Ramos (cell line): ENCODE measurements around the gene ZNF275.
"Not testable (repeated sequence)": the region's sequence is repeated elsewhere in the genome, so short reads cannot be mapped to it uniquely, and the experiment has no call there.

Source experiments
- in situ Hi-C: fragments of 300-500 bp; cut with MboI; formaldehyde crosslinking; loops from one replicate; pipeline ENCODE4 v1.14.3; 2022; ENCODE audit warnings: low sequenced_read_pairs; ENCODE audit not compliant: unreplicated experiment

Gene ZNF275

DNA sequence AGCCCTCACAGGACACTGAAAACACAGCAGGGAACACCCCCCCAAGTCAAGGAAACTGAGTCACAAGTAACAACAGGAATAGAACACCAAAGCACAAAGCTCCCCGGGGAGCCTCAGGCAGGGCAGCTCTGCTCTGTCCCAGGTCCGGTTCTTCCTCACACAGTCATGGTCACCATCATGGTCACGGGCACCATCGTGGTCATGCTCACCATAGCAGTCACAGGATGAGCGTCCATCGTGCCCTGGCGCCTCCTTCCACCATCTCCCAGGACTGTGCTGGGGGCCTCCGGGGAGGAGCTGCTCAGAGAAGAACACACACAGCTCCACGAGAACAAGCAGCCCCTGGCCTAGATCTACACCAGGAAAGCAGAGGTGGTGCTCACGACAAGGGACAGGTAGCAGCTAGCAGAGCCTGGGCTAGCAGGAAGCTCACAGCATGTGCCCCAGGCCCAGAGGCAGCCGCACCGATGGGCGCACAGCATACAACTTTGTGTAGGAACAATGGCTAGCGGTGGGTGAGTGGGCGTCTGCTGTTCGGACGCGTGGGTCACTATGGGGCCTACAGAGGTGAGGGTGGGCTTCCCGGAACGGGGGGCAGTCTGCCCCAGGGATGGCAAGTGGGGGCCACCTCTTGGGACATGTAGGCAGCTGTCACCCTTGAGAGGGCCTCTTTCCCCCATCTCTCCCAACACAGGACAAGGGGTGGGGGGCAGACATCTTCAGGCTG is 15.8 kb upstream of the ZNF275 start:
- in situ Hi-C loops, result no loop called here

DNA sequence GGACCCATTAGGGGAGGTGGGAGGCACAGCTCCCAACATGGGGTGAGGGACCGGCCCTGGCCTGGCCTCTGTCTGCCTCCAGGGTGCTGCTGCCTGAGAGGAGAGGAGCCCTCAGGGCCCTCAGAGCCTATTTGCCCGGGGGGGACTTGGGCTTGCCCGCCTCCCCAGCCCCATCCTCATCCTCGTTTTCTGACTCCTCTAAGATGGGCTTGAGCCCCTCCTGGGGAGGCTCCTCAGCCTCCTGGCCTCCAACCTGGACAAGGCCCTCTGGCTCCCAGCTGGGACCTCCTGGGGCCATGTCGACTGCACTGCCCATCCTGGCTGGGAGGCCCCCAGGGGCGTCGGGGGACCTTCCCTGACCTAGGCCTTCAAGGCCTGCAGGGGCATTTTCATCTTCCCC is 15.1 kb upstream of the ZNF275 start:
- in situ Hi-C loops, result no loop called here

DNA sequence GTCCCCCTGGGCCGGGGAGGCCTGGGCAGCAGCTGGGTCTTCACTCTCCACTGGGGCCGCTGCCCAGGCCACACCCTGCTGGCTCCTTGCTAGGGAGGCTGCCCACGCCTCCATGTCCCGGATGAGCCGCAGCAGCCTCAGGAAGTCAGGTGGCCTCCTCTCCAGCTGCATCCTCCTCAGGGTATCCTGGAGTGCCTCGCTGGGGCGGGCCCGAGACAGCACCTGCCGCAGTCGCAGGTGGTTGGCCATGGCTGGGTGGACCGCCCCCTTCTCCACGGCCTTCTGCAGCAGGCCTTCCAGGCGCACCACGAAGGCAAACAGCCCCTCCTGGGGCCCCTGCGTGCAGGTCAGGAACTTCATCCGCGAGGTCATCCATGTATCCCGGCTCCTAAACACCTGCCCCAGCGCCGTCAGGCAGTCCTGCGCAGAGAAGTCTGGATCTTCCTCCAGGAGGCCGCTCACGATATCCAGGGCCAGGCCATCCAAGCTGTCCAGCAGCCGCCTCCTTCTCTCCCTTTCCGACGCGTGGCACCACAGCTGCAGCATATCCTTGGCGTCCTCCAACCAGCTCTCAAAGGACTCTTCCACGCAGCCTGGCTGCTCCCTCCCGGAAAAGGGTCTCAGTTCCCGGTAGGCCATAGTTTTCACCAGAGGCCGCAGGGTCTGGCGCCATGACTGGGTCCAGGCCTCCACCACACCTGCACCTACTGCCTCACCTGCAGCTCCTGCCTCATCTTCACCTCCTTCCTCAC is 14.5 kb upstream of the ZNF275 start:
- in situ Hi-C loops, result no loop called here

DNA sequence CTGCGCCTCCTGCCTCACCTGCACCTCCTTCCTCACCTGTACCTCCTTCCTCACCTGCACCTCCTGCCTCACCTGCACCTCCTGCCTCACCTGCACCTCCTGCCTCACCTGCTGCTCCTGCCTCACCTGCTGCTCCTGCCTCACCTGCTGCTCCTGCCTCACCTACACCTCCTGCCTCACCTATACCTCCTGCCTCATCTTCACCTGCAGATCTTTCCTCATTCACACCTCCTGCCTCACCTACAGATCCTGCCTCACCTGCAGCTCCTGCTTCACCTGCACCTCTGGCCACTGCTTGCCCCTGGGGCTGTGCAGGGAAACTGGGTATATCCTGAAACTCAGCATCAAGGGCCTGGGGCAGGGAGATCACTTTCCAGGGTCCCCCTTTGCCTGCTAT is 13.9 kb upstream of the ZNF275 start:
- in situ Hi-C loops, result not testable (repeated sequence)

DNA sequence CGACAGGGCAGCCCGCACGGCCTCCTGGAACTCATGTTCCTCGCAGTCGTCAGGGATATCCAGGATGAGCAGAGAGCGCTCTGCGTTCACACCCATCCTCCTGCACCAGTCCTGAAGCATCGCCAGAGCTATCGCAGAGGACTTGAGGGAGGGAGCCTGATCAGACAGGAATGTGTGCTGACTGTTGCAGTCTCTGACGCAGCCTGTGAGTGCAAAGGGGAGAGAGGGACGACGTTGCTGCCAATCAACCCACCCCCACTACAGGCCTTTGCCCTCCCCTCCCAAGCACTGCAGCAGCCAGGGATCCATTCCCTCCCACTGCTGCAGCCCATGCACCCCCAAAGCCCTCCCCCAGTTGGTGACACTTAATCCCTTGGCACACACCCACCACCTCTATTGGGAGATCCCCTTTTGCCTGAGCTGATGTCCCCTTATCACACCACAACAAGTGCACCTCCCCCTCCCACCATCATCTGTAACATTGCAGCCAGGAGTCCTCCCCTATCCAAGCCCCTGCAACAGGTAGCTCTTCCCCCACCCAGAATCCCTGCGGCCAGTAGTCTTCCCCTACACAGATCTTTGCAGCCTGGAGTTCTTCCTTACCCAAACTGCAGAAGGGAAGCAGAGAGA is 13.3 kb upstream of the ZNF275 start:
- in situ Hi-C loops, result no loop called here

DNA sequence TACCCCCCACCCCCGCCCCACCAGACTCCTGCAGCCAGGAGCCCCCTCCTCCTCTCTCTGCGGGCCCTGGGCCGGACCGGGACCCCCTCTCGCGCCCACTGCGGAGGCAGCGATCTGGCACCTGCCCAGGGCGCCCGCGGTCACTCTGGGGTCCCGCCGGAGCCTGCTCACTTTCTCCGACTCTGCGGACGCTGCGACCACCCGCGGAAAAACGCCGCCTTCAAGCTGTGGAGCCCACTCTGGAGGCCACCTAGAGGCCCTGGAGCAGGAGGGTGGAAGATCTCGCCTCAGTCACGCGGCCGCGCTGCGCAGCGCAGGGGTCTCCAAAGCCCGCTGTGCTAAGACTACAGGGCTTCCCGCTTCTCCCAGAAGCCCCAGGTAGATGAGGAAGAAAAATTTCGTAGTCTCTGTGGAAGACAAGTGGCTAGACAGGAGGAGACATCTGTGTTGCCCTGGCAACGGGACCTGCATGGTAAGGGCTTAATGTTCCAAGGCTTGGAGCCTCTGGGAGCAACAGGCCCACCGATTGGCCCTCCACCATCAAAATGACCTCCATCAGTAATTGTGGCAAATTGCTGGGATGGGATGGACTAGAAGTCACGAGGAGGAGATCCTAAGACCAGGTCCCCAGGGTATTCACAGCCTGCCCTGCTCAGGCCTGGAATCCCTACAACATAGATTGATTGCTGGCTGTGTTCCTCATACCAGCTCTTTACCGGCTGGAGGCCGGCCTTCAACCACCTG is 12.4 kb upstream of the ZNF275 start, which contains the start of gene PNMA6F:
Gene PNMA6F, minus strand, starts transcription at position 387 of the 744 bp plus-strand sequence. CDS start 1,093 bp downstream, outside the sequence.
- in situ Hi-C loops, result no loop called here

DNA sequence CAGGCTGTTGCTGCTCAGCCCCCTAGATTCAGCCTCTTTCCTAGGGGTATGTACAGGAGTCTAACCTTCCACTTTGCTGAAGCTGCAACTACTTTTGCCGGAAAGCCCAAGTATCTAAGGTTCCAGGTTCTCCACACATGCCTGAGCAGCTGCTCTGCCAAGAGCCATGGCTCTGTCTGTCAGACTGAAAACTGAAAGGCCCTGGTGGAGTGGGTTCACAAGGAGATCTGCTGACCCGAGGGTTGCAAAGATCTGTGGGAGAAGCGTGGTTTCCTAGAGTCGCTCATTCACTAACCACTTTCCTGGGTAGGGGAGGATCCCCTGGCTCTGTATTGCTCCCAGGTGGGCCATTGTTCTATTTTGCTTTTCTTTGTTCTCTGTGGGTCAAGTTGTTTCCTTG is 6.4 kb upstream of the ZNF275 start:
- in situ Hi-C loops, result no loop called here

DNA sequence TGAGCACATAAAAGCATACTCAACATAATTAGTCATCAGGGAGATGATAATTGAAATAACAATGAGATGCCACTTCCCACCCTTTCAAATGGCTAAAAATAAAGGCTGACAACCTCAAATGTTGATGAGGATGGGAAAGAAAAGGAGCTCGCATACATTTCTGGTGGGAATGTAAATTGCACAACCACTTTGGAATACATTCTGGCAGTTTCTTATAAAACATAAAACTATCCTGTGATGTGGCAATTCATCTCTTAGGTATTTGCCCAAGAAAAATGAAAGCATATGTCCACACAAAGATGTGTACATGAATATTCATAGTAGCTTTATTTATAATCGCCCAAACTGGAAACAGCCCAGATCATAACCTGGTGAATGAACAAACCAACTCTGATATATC is 687 bp upstream of the ZNF275 start:
- in situ Hi-C loops, result no loop called here

DNA sequence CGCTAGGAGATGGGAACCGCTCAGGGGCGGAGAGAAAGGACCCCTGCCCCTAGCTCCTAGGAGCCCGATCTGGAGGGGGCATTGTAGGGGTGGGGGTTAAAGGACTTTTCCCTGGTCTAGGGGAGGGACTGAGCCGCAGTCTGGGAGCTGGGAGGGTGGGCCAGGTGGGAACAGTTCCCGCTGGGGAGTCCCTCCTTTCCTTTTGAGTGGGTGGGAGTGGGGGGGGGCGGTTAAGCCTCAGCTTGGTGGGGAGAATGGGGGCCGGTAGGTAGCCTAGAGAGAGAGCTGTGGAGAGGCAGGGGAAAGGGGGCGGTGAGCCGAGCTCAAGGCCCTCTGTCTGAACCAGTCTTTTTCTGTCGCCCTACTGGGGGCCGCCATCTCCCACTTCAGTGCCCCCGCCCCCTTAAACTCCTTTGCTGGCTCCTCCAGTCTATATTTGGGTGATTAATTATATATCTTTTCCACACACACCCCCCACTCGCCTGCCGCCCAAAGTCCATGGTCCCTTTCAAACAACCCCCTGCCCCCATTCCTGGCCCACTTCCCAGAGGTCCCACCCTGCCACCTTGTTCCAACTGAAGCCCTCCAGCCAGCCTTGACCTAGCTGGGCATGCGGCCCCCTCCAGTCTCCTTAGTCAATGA is 822 bp downstream of the ZNF275 start:
- in situ Hi-C loops, result no loop called here

DNA sequence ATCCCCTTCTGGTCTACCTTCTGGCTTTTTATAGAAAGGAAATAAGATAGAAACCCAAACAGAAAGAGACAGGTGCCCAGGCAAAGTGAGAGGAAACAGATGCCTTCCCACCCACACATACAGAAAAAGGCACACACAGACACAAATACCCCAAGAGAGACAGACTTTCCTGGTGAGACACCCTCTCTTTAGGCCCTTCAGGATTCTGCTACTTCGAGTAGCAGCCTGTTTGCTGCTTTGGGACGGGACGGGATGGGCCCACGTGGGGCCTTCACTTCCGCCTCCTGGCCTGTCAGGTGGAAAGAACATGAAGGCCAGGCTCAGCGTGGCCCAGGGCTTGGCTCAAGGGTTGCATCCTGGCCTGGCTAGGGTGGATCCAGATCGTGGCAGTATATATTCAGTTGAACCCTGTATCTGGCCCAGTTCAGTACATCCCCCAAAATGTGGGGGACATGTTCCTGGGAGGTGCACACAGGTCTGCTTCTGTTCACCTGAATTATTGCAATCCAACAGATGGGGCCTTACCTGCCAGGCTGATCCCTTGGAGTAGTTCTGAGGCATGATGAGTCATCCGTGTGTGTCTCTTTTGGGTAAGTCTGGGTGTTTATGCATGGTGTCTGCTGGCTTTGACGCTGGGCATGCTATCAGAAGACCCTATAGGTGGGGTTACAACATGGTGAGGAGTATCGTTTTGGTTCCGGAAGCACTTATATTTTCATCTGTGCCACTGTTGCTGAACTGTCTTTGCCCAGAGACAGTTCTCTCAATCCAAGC is 2.4 kb downstream of the ZNF275 start:
- in situ Hi-C loops, result no loop called here

DNA sequence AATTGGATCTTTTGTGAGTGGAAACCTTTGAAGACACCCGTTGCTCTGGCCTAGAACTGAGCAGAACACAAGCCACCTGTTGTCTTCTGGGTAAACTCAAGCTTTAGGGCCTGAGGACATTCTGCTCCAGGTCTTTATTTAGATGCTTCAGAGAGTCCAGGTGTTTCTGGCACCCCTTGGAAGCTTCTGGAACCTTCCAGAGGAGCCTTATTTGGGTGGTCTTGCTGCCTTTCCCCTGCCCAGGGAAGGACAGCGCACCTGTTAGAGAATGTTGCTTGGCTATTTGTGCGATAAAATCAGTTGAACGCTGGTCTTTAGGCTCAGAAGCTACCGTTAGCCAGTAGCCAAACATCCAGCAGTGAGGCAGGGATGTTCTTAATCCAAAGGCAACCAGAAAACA is 3.0 kb downstream of the ZNF275 start:
- in situ Hi-C loops, result no loop called here

DNA sequence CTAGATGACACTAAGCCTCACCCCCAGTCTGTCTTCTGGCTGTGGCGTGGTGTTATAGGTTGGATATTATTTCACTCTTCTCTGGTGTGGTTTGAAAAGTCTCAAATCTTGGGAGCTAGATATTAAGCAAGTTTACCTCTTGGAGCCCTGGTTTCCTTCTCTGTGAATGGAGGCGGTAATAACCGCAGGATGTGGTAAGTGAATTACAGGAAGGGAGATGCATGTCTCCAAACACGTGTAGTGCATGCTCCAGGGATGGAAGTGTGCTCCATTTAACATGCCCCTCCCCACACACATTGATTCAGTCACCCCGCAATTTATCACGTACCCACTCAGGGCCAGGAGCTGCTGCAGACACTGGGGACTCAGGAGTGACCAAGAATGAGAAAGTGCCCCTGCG is 4.9 kb downstream of the ZNF275 start:
- in situ Hi-C loops, result no loop called here

DNA sequence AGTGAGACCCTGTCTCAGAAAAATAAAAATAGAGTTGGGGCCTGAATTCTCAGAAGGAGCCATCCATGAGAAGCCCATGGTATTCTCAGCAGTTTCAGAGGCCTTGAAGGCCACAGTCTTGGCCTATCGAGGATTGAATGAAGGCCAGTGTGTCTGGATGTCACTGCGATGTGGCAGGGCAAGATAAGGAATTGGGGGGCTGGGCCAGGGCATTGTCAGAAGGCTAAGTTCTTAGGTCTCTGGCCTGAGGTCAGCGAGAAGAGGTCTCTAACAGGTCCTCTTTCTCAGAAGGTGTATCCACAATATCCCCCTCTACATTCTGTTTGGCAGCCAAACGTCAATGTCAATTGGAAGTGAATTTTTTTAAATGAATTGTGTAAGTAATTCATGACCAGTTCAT is 5.7 kb downstream of the ZNF275 start:
- in situ Hi-C loops, result no loop called here

DNA sequence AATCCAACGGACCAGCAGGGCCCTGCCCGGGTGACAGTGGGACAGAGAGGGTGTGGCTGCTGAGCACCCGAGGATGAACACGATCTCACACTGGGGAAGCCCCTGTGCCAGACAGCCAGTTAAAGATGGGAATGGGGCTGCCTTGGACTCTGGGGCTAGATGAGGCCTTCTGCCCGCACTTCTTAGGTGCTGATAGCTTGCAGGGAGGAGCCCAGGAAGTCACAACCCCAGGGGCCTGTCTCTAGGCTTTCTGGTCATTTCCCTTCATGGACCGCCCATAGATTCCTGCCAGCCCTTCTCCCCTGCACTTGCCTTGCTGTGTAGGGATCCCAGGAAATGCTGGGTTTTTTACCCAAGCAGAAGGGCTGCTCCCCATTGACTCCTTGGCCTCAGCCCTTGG is 6.2 kb downstream of the ZNF275 start:
- in situ Hi-C loops, result no loop called here

DNA sequence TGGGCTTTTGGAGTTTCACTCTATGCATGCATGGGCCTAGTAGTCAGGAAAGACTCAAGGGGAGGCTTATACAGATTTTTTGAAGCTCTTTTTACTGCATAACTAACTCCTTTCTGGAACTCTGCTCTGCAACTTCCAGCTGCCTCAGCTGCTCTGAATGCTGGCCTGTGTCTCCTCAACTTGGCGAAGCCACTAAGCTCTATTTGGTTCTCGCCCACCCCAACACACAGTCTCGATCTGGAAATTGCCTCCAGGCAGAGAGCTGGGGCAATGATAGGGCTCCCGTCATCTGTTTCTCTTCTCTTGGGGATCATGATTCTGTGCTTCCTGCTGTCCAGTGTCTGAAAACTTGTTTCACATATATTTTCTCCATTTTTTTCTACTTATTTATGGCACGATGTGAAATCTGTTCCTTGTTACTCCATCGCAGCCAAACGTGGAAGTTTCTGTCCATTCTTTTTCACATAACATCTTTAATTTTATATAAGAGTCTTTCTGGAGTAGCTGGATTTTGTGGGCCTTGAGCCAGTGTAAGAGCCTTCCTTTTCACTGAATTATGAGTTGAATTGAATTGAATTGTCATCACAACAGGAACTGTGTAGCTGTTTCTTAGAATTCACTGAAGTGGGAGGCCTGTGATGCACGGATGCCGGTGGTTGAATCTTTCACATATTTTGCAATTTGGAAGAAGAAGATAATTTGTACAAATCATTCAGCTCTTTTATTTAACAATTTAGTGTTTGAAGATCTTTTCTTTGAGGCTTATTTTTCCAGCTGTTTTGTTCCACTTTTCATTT is 9.0 kb downstream of the ZNF275 start:
- in situ Hi-C loops, result no loop called here

DNA sequence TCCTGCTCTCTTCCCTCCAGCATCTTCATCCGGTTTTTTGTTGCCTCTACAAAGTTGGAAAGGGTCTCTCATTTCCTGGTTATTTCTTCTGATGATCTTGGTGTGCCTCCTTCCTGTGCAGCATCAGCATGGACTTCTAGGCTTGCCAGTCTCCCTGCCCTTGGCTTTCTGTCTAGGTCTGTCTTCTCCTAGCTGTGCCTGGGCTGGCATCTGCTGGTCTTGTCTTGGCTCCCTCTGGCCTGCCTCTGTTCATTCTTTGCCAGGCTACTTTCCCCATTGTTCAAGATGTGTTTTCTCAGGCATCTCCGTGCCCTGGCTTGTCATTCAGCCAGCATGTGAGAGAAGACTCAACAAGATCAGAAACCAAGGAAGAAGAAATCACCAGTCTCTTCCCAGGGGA is 9.7 kb downstream of the ZNF275 start:
- in situ Hi-C loops, result no loop called here

DNA sequence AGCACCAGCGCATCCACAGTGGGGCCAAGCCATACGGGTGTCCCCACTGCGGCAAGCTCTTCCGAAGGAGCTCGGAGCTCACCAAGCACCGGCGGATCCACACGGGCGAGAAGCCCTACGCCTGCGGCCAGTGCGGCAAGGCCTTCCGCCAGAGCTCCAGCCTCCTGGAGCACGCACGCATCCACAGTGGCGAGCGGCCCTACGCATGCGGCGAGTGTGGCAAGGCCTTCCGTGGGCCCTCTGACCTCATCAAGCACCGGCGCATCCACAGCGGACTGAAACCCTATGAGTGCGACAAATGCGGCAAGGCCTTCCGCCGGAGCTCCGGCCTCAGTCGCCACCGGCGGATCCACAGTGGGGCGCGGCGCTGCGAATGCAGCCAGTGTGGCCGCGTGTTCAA is 13.6 kb downstream of the ZNF275 start:
- in situ Hi-C loops, result no loop called here

DNA sequence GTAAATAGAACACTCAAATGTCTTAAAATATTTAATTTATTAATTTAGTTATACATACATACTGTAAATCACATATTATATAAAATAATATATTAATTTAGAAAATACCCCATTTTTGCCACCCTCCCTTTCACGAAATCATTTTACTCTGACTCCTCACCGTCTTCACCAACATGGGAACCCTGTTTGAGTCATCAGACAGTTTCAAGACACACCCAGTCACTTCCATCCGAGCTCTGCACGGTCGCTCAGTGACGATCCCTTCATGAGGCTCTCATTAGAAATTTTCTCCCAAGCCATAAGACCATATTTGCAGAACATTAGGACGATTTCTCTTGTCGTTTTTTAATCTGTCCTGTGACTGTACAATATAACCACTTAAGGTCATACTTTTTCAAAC is 14.5 kb downstream of the ZNF275 start:
- in situ Hi-C loops, result no loop called here

DNA sequence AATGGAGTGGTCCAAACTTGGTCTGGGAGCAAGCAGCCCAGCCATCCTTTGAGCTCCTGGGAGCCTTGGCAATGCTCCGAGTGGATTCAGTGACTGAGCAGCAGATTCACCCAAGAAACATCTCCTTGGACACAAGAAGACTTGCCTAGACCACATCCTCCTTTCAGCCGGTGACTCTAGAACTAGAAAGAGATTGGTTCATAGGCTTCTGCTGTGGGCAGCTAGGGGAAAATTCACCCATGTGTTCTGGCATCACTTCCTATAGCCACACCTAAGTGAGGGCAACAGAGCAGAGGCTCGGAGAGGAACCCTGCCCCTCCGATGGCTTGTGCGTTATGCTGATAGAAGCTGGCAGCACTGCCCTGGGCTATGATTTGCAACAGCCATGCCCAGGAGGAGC is 16.0 kb downstream of the ZNF275 start:
- in situ Hi-C loops, result loop anchor here (25.0 kb wide), 1 partner anchor 188 kb away; no protein-coding TSS in a partner anchor
